GM18867 (cell line): Measurements from ENCODE around the gene KIAA1328.

ENCODE experiments used
- ATAC-seq: cut with Tn5 transposase; IDR thresholded peaks from one replicate; pipeline ENCODE4 v1.9.1; 2021; ENCODE audit warnings: mild to moderate bottlenecking, moderate library complexity; ENCODE audit not compliant: unreplicated experiment

Gene KIAA1328

DNA sequence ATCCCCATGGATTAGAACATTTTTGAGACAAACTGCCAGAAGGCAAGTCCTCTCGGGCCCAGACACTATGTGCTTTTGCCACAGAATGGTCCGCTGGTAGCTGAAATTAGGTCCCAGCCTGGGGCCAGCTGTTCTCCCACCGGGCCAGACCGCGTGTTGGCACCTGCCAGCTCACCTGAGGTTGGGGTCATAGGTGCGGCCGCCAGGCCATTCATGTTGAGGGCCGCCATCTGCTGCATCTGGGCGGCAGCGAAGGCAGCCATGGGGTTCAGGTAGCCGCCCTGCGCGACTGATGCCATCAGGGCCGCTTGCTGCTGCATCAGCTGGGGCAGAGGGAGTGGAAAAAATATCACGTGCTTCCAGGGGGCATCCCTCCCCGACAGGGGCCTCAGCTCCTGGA, 443.9 kb downstream of the KIAA1328 start:
- ATAC-seq, result no peak

- no peak for ATAC-seq
These were observed 445.6 kb downstream of the KIAA1328 start for GRCh38 chr18:37274309-37275236.

DNA sequence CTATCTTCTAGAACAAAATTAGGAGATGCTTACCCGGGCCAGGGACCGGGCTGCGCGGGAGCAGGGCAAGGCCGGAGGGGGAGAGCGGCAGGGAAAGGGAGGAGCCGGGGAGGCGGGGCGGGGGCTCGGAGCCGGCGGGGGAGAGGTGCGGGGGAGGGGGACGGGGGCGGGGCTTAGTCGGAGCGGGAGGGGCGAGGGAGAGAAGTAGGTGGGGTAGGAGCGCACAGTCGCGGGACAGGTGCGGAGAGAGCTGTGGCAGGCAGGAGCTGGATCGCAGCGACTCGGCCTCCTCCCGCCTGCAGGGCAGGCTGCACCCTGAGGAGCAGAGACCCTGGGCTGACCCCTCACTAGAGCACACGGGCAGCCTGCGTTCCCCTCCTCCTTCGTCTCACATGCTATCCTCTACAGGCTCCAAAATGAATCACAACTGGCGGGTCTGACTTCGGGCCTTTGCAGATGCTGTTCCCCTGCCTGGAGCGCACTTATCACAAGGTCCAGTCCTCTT, 446.4 kb downstream of the KIAA1328 start:
- no peak for ATAC-seq

DNA sequence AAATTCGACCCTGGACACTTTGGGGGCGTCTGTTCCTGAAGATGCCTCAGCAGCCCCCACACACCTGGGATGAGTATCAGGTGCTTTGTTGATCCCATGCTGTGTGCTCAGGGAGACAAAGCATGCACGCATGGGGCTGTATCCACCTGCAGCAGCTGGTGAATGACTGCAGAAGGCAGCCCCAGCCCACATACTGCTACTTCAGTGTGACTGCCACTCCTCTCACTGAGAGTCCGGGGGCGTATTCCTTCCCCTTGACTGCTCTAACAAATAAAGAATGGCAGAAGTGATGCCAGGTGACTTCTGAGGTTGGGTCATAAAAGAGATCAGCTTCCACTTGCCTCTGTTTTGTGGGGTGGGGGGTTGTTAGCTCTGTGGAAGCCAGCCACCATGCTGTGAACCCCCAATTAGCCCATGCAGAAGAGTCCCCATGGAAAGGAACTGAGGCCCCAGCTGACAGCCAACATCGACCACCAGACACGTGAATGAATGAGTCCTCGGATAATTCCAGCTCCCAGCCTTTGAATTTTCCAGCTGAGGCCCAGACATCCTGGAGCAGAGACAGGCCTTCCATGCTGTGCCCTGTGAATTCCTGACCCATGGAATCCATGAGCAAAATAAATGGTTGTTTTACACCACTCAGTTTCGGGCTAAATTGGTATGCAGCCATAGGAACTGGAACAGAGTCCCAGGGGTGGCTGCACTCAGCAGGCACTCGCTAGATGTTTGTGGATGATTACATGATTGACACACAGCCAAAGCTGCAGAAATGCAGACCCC, 447.4 kb downstream of the KIAA1328 start:
- ATAC-seq, result no peak

GRCh38 chr18:37277804-37278203, 448.9 kb downstream of the KIAA1328 start:
- ATAC-seq, result no peak
